OCI-LY1 (cell line): ENCODE data around the gene KCNK16.

Source experiments
- H2AFZ ChIP-seq: fragments of 200-600 bp; sonication (generic), shearing (Covaris generic); 2 replicates; pipeline ENCODE4 v1.6.0; 2014; ENCODE audit warnings: antibody characterized with exemption, mild to moderate bottlenecking, low read length
- H3F3A ChIP-seq: fragments of 200-600 bp; sonication (generic), shearing (Covaris generic); 2 replicates; pipeline ENCODE4 v1.6.0; 2014; ENCODE audit warnings: mild to moderate bottlenecking, antibody characterized with exemption, low read length, moderate library complexity; ENCODE audit not compliant: insufficient read depth
- H3K27ac ChIP-seq: fragments of 200-600 bp; sonication (generic); 2 replicates; pipeline ENCODE4 v1.5.1; 2014; ENCODE audit warnings: low read length, mixed run types, mild to moderate bottlenecking, low read depth; ENCODE audit not compliant: poor library complexity, severe bottlenecking
- H3K27me3 ChIP-seq: fragments of 200-600 bp; sonication (generic); 2 replicates; pipeline ENCODE4 v1.6.0; 2014; ENCODE audit warnings: antibody characterized with exemption, mild to moderate bottlenecking, low read length, moderate library complexity; ENCODE audit not compliant: insufficient read depth
- H3K36me3 ChIP-seq: fragments of 200-600 bp; sonication (generic); 2 replicates; pipeline ENCODE4 v1.6.1; 2014; ENCODE audit warnings: mild to moderate bottlenecking, antibody characterized with exemption, low read length, moderate library complexity, mixed read lengths; ENCODE audit not compliant: insufficient read depth
- H3K4me1 ChIP-seq: fragments of 200-600 bp; sonication (generic); 2 replicates; pipeline ENCODE4 v1.5.1; 2014; ENCODE audit warnings: mild to moderate bottlenecking, low read length, moderate library complexity; ENCODE audit not compliant: insufficient read depth, severe bottlenecking
- H3K4me2 ChIP-seq: fragments of 200-600 bp; sonication (generic), shearing (Covaris generic); 2 replicates; pipeline ENCODE4 v1.6.1; 2014; ENCODE audit warnings: low read length
- H3K4me3 ChIP-seq: fragments of 200-600 bp; sonication (generic); 2 replicates; pipeline ENCODE4 v1.5.1; 2014; ENCODE audit warnings: low read length, low read depth, mild to moderate bottlenecking, mixed read lengths; ENCODE audit not compliant: poor library complexity, severe bottlenecking
- H3K79me2 ChIP-seq: fragments of 200-600 bp; shearing (Covaris generic); 2 replicates; pipeline ENCODE4 v1.6.1; 2016; ENCODE audit warnings: mixed run types, low read length, mixed read lengths; ENCODE audit not compliant: insufficient read depth
- H3K9ac ChIP-seq: fragments of 200-600 bp; sonication (generic), shearing (Covaris generic); 2 replicates; pipeline ENCODE4 v1.6.1; 2014; ENCODE audit warnings: mild to moderate bottlenecking, low read length, mixed read lengths
- H3K9me2 ChIP-seq: fragments of 200-600 bp; sonication (generic), shearing (Covaris generic); 2 replicates; pipeline ENCODE4 v1.6.1; 2014; ENCODE audit warnings: low read depth, mild to moderate bottlenecking, low read length, mixed read lengths
- H3K9me3 ChIP-seq: fragments of 200-600 bp; shearing (Covaris generic); 2 replicates; pipeline ENCODE4 v1.6.1; 2014; ENCODE audit warnings: low read length, mixed read lengths
- H4K20me1 ChIP-seq: fragments of 200-600 bp; sonication (generic), shearing (Covaris generic); 2 replicates; pipeline ENCODE4 v1.6.0; 2016; ENCODE audit warnings: mild to moderate bottlenecking, low read length; ENCODE audit not compliant: insufficient read depth
- CTCF ChIP-seq: fragments of 200-600 bp; sonication (generic), shearing (Covaris generic); IDR thresholded peaks from 2 replicates; pipeline ENCODE4 v1.5.1; 2017; ENCODE audit warnings: mild to moderate bottlenecking, antibody characterized with exemption, low read length, moderate library complexity, mixed read lengths
- EZH2 ChIP-seq: fragments of 200-600 bp; sonication (generic), shearing (Covaris generic); IDR thresholded peaks from 2 replicates; pipeline ENCODE4 v1.8.0; 2017; ENCODE audit warnings: borderline replicate concordance, mixed run types, mild to moderate bottlenecking, antibody characterized with exemption, low read length, moderate library complexity, mixed read lengths

KCNK16 gene

DNA sequence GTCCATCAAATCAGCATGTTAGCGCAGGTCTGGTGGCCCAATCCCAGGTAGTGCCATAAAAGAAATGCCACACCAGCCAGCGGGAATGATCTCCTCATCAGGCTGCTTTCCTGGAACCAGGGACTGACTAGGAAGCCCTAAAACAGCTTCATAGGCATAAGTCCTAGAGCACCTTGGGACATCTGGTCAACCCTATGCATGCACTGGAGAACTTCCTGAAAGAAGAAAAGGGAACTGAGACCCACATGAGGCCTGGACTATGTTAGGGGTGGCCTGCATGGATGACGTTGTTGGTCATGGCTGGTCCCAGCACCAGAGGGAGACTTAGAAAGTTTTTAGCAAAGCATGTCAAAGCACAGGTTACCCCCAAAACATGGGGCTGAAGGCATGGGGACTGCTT, 7.6 kb upstream of the KCNK16 start:
- H3K9ac ChIP-seq, result no peak overlapping the region
- H3K79me2 ChIP-seq, result no peaks in the 10 kb centered on the region
- no peaks in the 10 kb centered on the region for H4K20me1 ChIP-seq
- no peak overlapping the region for H3K27ac ChIP-seq
- no peaks in the 10 kb centered on the region for H3F3A ChIP-seq
- no peak overlapping the region for H3K4me3 ChIP-seq
- no peaks in the 10 kb centered on the region for H3K4me1 ChIP-seq
- no peaks in the 10 kb centered on the region for H3K9me3 ChIP-seq
- no peak overlapping the region for H2AFZ ChIP-seq
- no peaks in the 10 kb centered on the region for H3K9me2 ChIP-seq
- no peaks in the 10 kb centered on the region for H3K36me3 ChIP-seq
- no peaks in the 10 kb centered on the region for H3K27me3 ChIP-seq
- no peak for TF ChIP-seq CTCF
- TF ChIP-seq EZH2, result no peak
- H3K4me2 ChIP-seq, result no peak overlapping the region

DNA sequence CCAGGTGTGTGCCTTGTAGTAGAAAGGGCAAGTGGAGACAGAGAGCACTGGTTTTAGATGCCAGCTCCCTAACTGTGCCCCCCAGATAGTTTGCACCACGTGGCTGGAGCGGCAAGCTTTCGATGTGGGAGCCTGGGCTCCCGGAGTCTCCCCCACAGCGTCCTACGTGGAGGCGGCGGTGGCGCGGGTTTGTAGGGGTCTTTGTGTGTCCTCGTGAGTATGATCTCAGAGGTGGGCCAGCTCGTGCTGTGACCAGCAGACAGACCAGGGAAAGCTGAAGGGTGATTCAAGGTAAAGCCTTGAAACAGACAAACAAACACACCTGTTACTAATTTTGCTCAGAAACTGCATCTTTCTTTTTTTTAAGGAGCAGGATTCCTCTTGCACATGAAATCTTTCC, 5.6 kb upstream of the KCNK16 start:
- H3K9ac ChIP-seq, result no peak overlapping the region
- no peak overlapping the region for H3K27ac ChIP-seq
- H2AFZ ChIP-seq, result no peak overlapping the region
- TF ChIP-seq CTCF (no peak), EZH2 (no peak)
- no peaks in the 10 kb centered on the region for H3F3A ChIP-seq
- no peak overlapping the region for H3K4me2 ChIP-seq
- H3K4me3 ChIP-seq, result no peak overlapping the region
- H3K79me2 ChIP-seq, result no peaks in the 10 kb centered on the region
- H3K27me3 ChIP-seq, result no peaks in the 10 kb centered on the region
- H3K4me1 ChIP-seq, result no peaks in the 10 kb centered on the region
- H4K20me1 ChIP-seq, result no peaks in the 10 kb centered on the region
- H3K36me3 ChIP-seq, result no peaks in the 10 kb centered on the region
- no peaks in the 10 kb centered on the region for H3K9me2 ChIP-seq
- H3K9me3 ChIP-seq, result no peaks in the 10 kb centered on the region

GRCh38 chr6:39327507-39327906, 5.0 kb upstream of the KCNK16 start:
- Histone ChIP-seq H3K4me3 (no peak overlapping the region), H3K36me3 (no peaks in the 10 kb centered on the region), H3F3A (no peaks in the 10 kb centered on the region), H3K79me2 (no peaks in the 10 kb centered on the region), H3K9ac (no peak overlapping the region), H3K27ac (no peak overlapping the region), H4K20me1 (no peaks in the 10 kb centered on the region), H3K27me3 (no peaks in the 10 kb centered on the region), H2AFZ (no peak overlapping the region), H3K4me2 (no peak overlapping the region), H3K9me2 (no peaks in the 10 kb centered on the region), H3K9me3 (no peaks in the 10 kb centered on the region), H3K4me1 (no peaks in the 10 kb centered on the region)
- TF ChIP-seq CTCF (no peak), EZH2 (no peak)
